GM18511 (cell line): Measurements from ENCODE around the gene PARD3.
"Not testable (repeated sequence)": the region's sequence is repeated elsewhere in the genome, so short reads cannot be mapped to it uniquely, and the experiment has no call there.

Experiments
- ATAC-seq: cut with Tn5 transposase; IDR thresholded peaks from one replicate; pipeline ENCODE4 v1.9.1; 2021; ENCODE audit warnings: mild to moderate bottlenecking, moderate library complexity; ENCODE audit not compliant: unreplicated experiment

PARD3 gene

GRCh38 chr10:34476608-34477007 is 338.5 kb downstream of the PARD3 start:
- no peak for ATAC-seq

DNA sequence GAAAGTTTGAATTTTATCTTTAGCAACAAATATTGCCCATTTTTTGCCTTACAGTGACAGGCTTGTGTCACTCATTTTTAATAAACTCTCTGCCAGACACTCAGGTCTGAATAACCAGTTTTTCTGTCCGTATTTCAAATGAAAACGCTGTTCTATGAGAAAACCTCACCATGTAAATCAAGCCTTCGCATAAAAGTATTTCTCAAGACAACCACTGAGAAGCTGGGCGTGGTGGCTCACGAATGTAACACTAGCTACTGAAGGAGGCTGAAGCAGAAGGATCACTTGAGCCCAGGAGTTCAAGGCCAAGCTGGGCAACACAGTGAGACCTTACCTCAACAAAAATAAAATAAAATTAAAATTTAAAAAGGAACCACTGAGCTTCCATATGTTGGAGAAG is 339.3 kb downstream of the PARD3 start:
- ATAC-seq, result no peak

- no peak for ATAC-seq
Observed at GRCh38 chr10:34475274-34475646, 339.8 kb downstream of the PARD3 start.

DNA sequence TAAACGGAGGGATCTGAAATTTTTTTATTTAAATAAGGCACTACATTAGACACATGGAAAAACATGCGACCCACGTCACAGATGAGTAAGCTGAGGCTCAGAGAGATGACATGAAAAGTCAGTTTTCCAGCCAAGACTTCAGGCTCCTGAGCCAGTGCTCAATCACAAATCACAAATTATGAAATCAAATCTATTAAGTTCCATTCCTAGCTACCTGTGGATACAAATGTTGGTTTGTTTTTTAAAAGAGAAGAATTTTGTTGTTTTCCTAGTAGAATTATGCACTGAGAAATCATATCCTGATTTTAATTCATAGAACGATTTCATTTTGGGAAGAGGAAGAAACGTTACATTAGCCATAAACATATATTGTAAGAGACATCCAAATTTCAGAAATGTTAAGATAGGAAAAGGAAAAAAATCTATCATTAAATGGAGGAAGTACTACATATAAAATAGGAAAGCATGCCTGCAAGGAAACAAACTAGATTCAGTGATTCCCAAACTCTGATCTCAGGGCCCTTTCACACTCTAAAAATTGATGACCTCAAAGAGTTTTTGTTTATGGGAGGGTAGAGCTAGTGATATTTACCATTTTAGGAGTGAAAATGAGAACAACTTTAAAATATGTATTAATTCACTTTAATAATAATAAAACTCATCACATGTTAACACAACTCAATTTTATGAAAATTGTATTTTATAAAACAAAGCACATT is 340.4 kb downstream of the PARD3 start:
- no peak for ATAC-seq

GRCh38 chr10:34474009-34474376 is 341.1 kb downstream of the PARD3 start:
- no peak for ATAC-seq

- ATAC-seq, result no peak
Observed at GRCh38 chr10:34473174-34474008, 341.7 kb downstream of the PARD3 start.

DNA sequence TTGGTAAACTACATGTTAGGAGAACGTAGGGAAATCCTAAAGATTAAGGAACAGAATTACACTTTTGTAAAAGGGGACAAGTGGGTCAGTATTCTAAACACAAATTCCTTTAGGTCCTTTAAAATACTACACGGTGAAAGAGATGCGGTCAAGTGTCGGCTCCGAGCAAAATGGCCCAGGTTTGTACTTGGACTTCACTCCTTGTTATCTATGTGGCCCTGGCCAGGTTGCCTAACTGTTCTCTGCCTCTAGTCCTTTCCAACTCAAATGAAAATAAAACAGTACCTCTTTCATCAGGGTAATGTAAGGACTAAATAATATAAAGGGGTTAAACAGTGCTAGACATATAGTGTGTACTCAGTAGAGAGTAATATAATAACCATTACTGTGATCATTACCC is 344.8 kb downstream of the PARD3 start:
- no peak for ATAC-seq

- ATAC-seq, result no peak
Observed at GRCh38 chr10:34469446-34469845, 345.6 kb downstream of the PARD3 start.

DNA sequence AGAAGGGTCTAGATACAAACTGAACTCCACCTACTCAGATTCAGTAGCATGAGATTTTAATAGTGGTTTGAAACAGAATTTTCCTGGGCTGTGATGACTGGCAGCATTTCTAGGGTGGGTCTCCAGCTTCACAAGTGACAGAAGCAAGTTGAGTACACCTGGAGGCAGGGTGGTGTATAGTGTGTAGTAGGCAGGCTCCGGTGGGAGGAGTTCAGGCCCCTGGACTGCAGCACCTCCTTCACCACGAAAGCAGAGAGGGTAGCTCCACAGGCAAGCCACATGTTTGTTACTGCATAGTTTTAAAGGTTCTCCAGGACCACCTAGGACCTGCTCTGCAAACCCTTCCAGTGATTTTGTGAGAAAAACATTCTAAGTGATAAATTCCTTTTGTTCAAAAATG is 347.2 kb downstream of the PARD3 start:
- no peak for ATAC-seq

DNA sequence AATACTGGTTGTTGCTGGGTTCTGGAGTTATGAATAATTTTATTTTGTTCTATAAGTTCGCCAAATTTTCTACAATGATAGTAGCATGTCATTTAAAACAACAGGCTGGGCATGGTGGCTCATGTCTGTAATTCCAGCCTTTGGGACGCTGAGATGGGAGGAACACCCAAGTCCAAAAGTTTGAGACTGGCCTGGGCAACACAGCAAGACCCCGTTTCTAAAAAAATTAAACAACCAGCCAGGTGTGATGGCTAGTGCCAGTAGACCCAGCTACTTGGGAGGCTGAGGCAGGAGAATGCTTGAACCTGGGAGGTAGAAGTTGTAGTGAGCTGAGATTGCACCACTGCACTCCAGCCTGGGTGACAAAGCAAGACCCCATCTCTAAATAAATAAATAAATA is 347.7 kb downstream of the PARD3 start:
- no peak for ATAC-seq

DNA sequence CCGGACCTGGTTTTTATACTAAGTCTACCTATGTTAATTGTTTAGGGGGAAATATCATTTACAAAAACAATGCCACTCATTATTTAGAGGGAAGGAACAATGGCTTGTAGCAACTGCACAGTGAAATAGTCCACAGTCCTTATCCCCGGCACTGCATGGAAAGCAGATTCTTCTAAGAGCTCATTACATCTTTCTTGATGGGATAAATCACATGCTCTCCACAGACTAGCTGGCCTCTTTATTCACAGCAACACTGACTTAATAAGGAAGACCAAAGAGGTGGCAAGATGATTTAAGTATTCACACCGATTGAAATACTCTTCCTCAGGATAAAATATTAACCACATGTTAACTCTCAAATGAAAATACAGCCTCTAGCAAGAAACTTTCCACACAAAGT is 349.4 kb downstream of the PARD3 start:
- ATAC-seq, result no peak

GRCh38 chr10:34464591-34464990 is 350.5 kb downstream of the PARD3 start:
- ATAC-seq, result no peak

GRCh38 chr10:34464000-34464399 is 351.1 kb downstream of the PARD3 start:
- ATAC-seq, result no peak

DNA sequence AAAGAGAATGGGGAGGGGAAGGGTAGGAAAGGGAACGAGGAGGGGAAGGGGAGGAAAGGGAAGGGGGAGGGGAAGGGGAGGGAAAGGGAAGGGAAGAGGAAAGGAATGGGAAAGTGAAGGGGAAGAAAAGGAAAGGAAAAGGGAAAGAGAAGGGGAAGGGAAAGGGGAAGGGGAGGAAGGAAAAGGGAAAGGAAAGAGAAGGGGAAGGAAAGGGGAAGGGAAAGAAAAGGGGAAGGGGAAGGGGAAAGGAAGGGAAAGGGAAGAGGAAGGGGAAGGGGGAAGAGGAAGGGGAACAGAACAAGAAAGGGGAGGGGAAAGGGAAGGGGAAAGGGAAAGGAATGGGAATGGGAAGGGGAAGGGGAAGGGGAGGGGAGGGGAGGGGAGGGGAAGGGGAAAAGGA is 352.1 kb downstream of the PARD3 start:
- no peak for ATAC-seq

GRCh38 chr10:34462056-34462455 is 353.0 kb downstream of the PARD3 start:
- ATAC-seq, result no peak

GRCh38 chr10:34454590-34455261 is 360.4 kb downstream of the PARD3 start:
- no peak for ATAC-seq

DNA sequence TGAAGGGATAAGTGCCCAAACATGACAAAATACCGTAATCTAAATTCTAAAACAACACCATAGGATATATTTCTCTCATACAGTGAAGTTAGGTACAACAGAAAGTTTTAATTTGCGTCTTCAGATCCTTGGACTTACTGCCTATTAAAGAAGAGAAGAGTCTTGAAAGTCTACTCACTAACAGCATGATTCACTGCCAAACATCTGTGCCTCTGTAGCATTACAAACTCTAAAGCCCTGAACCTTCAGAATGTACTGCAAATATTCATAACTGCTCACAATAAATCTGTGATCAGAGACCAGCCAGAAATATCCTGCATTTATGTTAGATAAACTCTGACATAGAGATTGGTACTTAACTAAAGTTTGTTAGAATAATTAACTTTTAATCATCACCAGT is 365.3 kb downstream of the PARD3 start:
- no peak for ATAC-seq

GRCh38 chr10:34446049-34446448 is 369.0 kb downstream of the PARD3 start:
- no peak for ATAC-seq

- ATAC-seq, result no peak
Observed at GRCh38 chr10:34444223-34445183, 370.6 kb downstream of the PARD3 start.

GRCh38 chr10:34439386-34439785 is 375.7 kb downstream of the PARD3 start:
- ATAC-seq, result not testable (repeated sequence)

DNA sequence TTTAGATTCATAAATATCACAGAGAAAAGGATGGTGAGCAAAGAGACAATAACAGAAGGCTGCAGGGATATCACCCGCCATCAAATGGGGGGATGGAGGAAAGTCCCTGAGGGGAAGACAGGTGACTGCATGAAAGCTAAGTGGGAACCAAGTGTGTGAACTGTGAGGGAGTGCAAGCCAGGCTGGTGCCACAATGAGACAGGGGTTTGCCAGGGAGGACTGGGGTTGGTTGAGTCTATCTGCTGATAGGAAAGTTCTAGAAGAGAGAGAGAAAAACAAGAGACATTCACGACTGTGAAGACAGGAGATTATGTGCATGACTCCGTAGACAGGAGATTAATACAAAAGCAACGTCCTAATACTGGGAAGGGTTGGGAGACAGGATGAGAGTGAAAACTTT is 376.4 kb downstream of the PARD3 start:
- ATAC-seq, result no peak
